ENCODE data around the gene RPL18A.

RPL18A gene

GRCh38 chr19:17859533-17860330 is at the start of gene RPL18A:
Gene RPL18A (plus strand): TSS chr19:17859910. CDS start chr19:17859957, 47 bp downstream.
- DNase-seq (ENCODE audit: low read depth), result peak; percentile 98

- no peak for DNase-seq (ENCODE audit: low read depth)
Observed at GRCh38 chr19:17811103-17811502, 48.6 kb upstream of the RPL18A start.

GRCh38 chr19:17811681-17812080 is 48.0 kb upstream of the RPL18A start:
- DNase-seq (ENCODE audit: low read depth), result no peak

GRCh38 chr19:17812099-17812498 is 47.6 kb upstream of the RPL18A start:
- no peak for DNase-seq (ENCODE audit: low read depth)

GRCh38 chr19:17817668-17818363 is 41.9 kb upstream of the RPL18A start:
- DNase-seq (ENCODE audit: low read depth), result no peak

GRCh38 chr19:17821190-17821589 is 38.5 kb upstream of the RPL18A start, which contains the start of gene INSL3:
Gene INSL3 (minus strand): TSS chr19:17821519. CDS start chr19:17821506, 13 bp downstream.
- DNase-seq (ENCODE audit: low read depth), result no peak

- no peak for DNase-seq (ENCODE audit: low read depth)
Observed at GRCh38 chr19:17824339-17824738, 35.4 kb upstream of the RPL18A start.

- no peak for DNase-seq (ENCODE audit: low read depth)
Observed at GRCh38 chr19:17826508-17827056, 33.1 kb upstream of the RPL18A start.

- no peak for DNase-seq (ENCODE audit: low read depth)
Observed at GRCh38 chr19:17829855-17830566, 29.7 kb upstream of the RPL18A start.

GRCh38 chr19:17830567-17831418 is 28.9 kb upstream of the RPL18A start:
- no peak for DNase-seq (ENCODE audit: low read depth)

GRCh38 chr19:17831419-17831888 is 28.3 kb upstream of the RPL18A start:
- no peak for DNase-seq (ENCODE audit: low read depth)

- no peak for DNase-seq (ENCODE audit: low read depth)
Observed at GRCh38 chr19:17832443-17833208, 27.1 kb upstream of the RPL18A start.

- DNase-seq (ENCODE audit: low read depth), result no peak
Observed at GRCh38 chr19:17834350-17835181, 25.1 kb upstream of the RPL18A start.

- DNase-seq (ENCODE audit: low read depth), result no peak
Observed at GRCh38 chr19:17835182-17836006, 24.3 kb upstream of the RPL18A start.

- DNase-seq (ENCODE audit: low read depth), result no peak
Observed at GRCh38 chr19:17836530-17836929, 23.2 kb upstream of the RPL18A start.

- DNase-seq (ENCODE audit: low read depth), result no peak
Observed at GRCh38 chr19:17837972-17838371, 21.7 kb upstream of the RPL18A start.

- DNase-seq (ENCODE audit: low read depth), result no peak
Observed at GRCh38 chr19:17840019-17840418, 19.7 kb upstream of the RPL18A start.

- no peak for DNase-seq (ENCODE audit: low read depth)
Observed at GRCh38 chr19:17841371-17841809, 18.3 kb upstream of the RPL18A start.
